Renal cortical epithelial cell (primary cell): Measurements from ENCODE around the gene NTM. TPM values are rescaled to one million over a fixed set of nuclear protein-coding genes. Genes with fewer than 3 reads are reported as not detected.

Experiments used
- DNase-seq: peaks from one replicate; pipeline ENCODE4 v3.0.0-alpha.2; 2011; ENCODE audit warnings: low read depth
- total RNA-seq: library from RNA; depleted of rRNA; stranded (reverse); fragments of >200 nt; gene quantifications from 2 replicates; pipeline ENCODE4 v1.2.3, GENCODE V29; 2014

NTM gene
- total RNA-seq, 1 donor from 2014 or later: 0.85 TPM

- peak; percentile 38 for DNase-seq
Observed at GRCh38 chr11:132114185-132114584, 743.8 kb downstream of the NTM start.

- no peak for DNase-seq
Observed at GRCh38 chr11:132114743-132115142, 744.3 kb downstream of the NTM start.

DNA sequence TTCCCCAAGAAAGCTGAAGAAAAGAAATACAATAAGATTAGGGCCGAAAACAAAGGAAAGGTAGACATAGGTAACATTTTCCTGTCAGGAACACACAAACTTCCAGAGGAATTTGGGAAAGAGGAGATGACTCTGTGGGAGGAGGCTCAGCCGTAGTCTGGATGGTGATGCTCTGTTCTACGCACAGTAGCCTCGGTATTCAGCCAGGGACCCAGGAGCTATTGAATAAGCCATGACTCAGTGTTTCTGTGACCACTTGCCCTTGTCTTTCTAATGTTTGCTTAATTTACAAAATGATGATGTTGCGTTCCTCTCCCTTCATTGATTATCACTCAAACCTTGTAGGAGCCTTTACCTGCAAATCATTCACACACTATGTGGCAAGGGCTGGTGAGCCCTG, 745.0 kb downstream of the NTM start:
- peak; percentile 10 for DNase-seq

DNA sequence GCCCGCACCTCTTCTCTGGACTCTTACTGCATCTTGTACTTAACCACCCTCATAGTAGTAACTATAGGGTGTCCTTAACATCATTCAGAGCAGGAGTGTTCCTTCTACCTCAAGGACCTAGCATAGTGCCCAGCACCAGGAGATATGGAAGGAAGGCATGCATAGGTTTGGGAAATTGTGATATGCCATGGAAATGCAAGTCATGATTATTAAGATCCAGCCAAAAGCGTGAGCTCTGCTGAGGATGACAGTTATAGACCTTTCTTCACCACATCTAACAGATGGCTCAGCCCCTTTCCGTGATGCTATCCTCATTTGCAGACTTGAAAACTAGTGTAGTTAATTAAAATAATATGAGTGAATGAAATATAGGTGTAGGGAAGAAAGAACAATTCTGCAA, 746.1 kb downstream of the NTM start:
- DNase-seq: no peak

DNA sequence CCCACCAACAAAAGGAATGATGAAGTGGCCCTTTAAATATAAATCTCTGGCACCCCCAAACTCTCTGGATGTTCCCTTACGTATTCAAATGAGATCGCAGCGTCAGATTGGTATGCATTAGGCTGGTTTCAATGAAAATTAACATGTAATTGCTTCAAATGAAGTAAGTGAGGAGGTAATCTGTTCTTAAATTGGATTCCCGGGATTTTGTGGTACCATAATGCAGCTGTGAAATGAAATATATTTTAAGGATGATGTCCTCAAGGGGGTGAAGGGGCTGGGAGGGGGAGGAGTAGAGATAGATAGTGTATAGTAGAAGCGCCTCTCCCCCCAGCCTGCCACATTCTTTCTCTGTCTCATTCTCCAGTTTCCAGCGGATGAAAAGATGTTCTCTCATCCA, 748.2 kb downstream of the NTM start:
- no peak for DNase-seq

- DNase-seq: no peak
Observed at GRCh38 chr11:132119573-132119972, 749.2 kb downstream of the NTM start.

GRCh38 chr11:132122735-132123134, 752.3 kb downstream of the NTM start:
- no peak for DNase-seq

DNA sequence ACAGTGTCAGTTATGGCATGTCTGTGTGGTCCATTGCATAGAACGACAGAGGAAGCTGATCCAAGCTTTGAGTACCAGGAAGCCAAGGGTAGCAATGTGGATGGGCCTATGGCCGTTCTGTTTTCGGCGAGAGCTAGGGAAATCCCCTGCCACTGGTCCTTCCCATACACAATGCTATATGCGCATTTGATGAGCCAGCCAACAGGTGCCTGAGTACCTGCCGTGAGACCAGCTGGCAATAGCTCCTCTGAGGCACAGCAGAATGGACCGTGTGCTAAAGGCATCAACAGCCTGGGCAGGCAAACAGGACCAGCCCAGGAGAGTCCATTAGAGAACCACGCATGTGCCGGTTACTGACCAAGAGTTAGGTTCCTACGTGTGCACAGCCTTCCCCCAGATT, 753.0 kb downstream of the NTM start:
- no peak for DNase-seq

GRCh38 chr11:132123854-132124835, 753.7 kb downstream of the NTM start:
- no peak for DNase-seq

DNA sequence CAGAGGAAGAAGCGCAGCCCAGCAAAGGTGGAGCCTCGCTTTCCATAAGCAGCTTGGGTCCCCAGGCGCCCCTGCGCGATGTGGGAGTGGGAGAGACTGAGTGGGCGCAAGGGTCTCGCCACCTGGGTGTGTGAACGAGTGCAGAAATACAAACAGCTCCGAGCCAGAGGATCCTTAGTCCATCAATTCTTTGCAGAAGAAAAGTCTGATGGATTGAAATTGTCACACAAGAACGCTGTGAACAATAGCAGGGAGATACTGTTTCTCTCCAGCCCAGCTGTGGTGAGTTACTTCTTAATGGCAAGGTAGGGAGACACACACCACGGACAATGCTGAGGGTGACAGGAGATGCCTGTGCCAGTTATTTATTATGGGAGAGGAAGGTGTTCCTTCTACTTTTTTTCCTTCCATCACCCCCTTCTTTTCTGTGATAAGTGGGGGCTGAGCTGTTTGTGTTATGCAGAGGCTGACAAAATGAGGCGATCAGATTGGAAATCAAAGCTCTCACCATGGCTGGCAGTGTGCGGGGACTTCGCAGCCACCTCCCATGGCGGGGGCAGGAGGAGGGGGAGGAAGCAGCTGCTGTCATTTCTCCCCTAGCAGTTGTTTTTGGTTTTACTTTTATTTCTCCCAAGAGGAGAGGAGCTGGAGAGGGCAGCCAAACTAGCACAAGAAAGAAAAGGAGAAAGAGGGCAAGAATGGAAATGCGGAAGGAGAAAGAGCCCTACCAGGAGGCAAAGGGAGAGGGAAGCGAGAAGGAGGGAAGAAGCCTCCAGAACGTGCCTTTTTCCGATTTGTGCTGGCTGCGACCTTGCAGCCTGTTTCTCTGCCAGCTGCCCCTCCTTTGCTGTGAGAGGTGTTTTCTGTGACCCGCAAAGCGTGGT, 755.8 kb downstream of the NTM start:
- no peak for DNase-seq

GRCh38 chr11:132126973-132127899, 756.8 kb downstream of the NTM start:
- peak; percentile 41 for DNase-seq

GRCh38 chr11:132127900-132128288, 757.5 kb downstream of the NTM start:
- no peak for DNase-seq

- no peak for DNase-seq
Observed at GRCh38 chr11:132131047-132131446, 760.6 kb downstream of the NTM start.

- DNase-seq: peak; percentile 31
Observed at GRCh38 chr11:132131961-132132360, 761.5 kb downstream of the NTM start.

- no peak for DNase-seq
Observed at GRCh38 chr11:132134322-132134721, 763.9 kb downstream of the NTM start.

- no peak for DNase-seq
Observed at GRCh38 chr11:132137289-132137980, 767.0 kb downstream of the NTM start.

DNA sequence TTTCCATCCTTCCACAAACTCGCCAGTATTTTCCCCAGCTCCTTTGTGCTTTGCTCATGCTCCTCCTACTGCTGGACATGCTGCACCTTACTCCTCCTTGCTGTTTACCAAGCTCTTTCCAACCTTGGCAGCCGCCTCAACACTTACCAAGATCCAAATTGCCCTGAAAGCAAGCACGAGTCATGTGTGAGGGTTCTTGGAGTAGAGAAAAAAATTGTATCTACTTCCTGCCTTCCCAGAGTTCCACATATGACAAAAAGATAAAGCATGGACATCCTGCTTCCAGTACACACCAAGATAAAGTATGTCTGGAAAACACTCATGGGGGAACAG, 767.5 kb downstream of the NTM start:
- DNase-seq: no peak

DNA sequence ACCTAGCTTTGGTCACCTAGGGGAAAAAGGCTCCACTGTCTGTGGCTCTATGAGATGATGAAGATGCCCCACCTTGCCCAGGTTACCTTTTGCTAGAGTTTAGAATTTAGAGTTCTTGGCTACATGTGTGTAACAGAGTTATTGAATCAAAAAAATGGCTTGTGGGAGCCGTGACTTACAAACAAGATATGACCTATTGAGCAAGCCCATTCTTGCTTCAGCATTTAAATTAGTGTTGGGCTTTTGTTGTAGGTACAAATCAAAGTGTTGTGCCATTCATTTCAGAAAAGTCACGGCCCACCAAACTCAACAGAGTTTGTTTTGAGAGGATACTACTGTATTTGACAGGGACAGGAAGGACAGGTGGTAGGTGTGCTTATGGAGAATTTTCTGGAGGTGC, 768.8 kb downstream of the NTM start:
- no peak for DNase-seq

DNA sequence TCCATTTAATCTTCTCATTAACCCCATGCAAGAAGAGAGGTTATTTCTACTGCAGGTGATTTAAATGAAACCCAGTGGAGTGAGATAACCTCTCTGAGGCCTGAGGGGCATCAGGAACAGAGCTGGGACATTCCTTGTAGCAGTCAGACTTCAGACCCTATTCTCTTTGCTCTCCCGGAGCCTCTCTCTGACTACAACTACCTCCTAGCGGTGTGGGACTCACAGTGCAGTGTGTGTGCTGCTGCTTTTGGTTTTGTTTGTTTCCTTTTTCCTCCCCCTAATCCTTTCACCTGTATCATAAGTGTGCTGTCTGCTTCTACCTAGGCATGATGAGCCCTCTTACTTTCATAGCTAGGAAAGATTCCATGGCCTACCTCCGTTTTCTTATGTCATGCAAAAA, 769.6 kb downstream of the NTM start:
- no peak for DNase-seq

GRCh38 chr11:132142121-132142520, 771.7 kb downstream of the NTM start:
- no peak for DNase-seq

- DNase-seq: no peak
Observed at GRCh38 chr11:132142554-132142953, 772.1 kb downstream of the NTM start.
